A673 (cell line): Measurements from ENCODE around the gene NACA. TPM values are rescaled to one million over a fixed set of nuclear protein-coding genes. Genes with fewer than 3 reads are reported as not detected.

ENCODE experiments used
- BruUV-seq: library from RNA; stranded (reverse); fragments of 400-500 nt; replicated peaks from 2 replicates; lab custom pipeline; 2021; lab: Mats Ljungman, UMichigan
- CTCF ChIA-PET: fragments of 300-600 bp; sonication (Branson Sonifier 250); formaldehyde crosslinking; loops from one replicate; lab custom pipeline; 2022; ENCODE audit warnings: antibody characterized with exemption; lab: Charles Lee
- POLR2A ChIA-PET: fragments of 300-600 bp; sonication (Branson Sonifier 250); formaldehyde crosslinking; loops from one replicate; lab custom pipeline; 2022; ENCODE audit warnings: antibody characterized with exemption; ENCODE audit not compliant: low non-redundant PET; lab: Charles Lee
- DNase-seq: peaks from one replicate; pipeline ENCODE4 v3.0.0-alpha.2; 2015; ENCODE audit warnings: low spot score
- H3K27ac ChIP-seq: fragments of 200-600 bp; sonication (generic); 2 replicates; pipeline ENCODE4 v1.5.1; 2016; ENCODE audit warnings: mixed run types, low read depth, mild to moderate bottlenecking, mixed read lengths, antibody characterized with exemption, low read length; ENCODE audit not compliant: poor library complexity, severe bottlenecking
- H3K27me3 ChIP-seq: fragments of 200-600 bp; sonication (generic); replicated peaks from 2 replicates; pipeline ENCODE4 v1.6.1; 2017; ENCODE audit warnings: mixed run types, low read depth, mild to moderate bottlenecking, mixed read lengths, antibody characterized with exemption, low read length; ENCODE audit not compliant: insufficient read depth, poor library complexity
- H3K36me3 ChIP-seq: fragments of 200-600 bp; sonication (generic); 2 replicates; pipeline ENCODE4 v1.6.1; 2016; ENCODE audit warnings: mixed run types, mild to moderate bottlenecking, mixed read lengths, antibody characterized with exemption, low read length; ENCODE audit not compliant: insufficient read depth, poor library complexity, severe bottlenecking
- H3K4me1 ChIP-seq: fragments of 200-600 bp; sonication (generic); 2 replicates; pipeline ENCODE4 v1.6.1; 2017; ENCODE audit warnings: mixed run types, mild to moderate bottlenecking, mixed read lengths, antibody characterized with exemption, low read length; ENCODE audit not compliant: insufficient read depth, poor library complexity, severe bottlenecking
- H3K4me3 ChIP-seq: fragments of 200-600 bp; sonication (generic); 2 replicates; pipeline ENCODE4 v1.5.1; 2016; ENCODE audit warnings: low read depth, mixed run types, mild to moderate bottlenecking, mixed read lengths, low read length; ENCODE audit not compliant: poor library complexity, severe bottlenecking
- H3K9me3 ChIP-seq: fragments of 200-600 bp; sonication (generic); 2 replicates; pipeline ENCODE4 v1.6.1; 2016; ENCODE audit warnings: mixed run types, low read depth, mild to moderate bottlenecking, mixed read lengths, antibody characterized with exemption, low read length; ENCODE audit not compliant: poor library complexity, severe bottlenecking
- EZH2 ChIP-seq: fragments of 200-600 bp; sonication (generic); IDR thresholded peaks from 2 replicates; pipeline ENCODE4 v1.6.1; 2017; ENCODE audit warnings: borderline replicate concordance, low read depth, mild to moderate bottlenecking, mixed read lengths, antibody characterized with exemption, low read length; ENCODE audit not compliant: poor library complexity, severe bottlenecking
- intact Hi-C: fragments of 100-400 bp; cut with micrococcal nuclease; formaldehyde crosslinking; loops from one replicate; pipeline ENCODE4 v1.10.0; 2022; ENCODE audit not compliant: unreplicated experiment
- total RNA-seq: library from RNA; stranded (reverse); gene quantifications from 2 replicates; pipeline ENCODE4 v1.2.3, GENCODE V29; 2021
- TF ChIP-seq, protein P1 (sequence below): fragments of 300-800, 200-600 bp; sonication (generic); conservative IDR thresholded peaks from 2 replicates; pipeline ENCODE4 v1.5.1; 2017; ENCODE audit warnings: low read depth, mild to moderate bottlenecking, antibody characterized with exemption, low read length, moderate library complexity, mixed read lengths

NACA gene
- total RNA-seq, 1 experiment from 2014 or later: 908 TPM

GRCh38 chr12:56684745-56685359 is 40.2 kb downstream of the NACA start:
- intact Hi-C loops: no loop called here
- Histone ChIP-seq H3K4me3 (peak overlapping the region; percentile 91), H3K27me3 (no peaks in the 10 kb centered on the region), H3K27ac (peak overlapping the region; percentile 100), H3K36me3 (peaks cover 29% of the 10 kb centered on the region), H3K9me3 (no peaks in the 10 kb centered on the region), H3K4me1 (peaks cover 14% of the 10 kb centered on the region)
- peak; percentile 47 for DNase-seq
- ChIA-PET CTCF (no interaction called here), POLR2A (no interaction called here)
- no peak for TF ChIP-seq EZH2
- TF ChIP-seq, protein P1, sequence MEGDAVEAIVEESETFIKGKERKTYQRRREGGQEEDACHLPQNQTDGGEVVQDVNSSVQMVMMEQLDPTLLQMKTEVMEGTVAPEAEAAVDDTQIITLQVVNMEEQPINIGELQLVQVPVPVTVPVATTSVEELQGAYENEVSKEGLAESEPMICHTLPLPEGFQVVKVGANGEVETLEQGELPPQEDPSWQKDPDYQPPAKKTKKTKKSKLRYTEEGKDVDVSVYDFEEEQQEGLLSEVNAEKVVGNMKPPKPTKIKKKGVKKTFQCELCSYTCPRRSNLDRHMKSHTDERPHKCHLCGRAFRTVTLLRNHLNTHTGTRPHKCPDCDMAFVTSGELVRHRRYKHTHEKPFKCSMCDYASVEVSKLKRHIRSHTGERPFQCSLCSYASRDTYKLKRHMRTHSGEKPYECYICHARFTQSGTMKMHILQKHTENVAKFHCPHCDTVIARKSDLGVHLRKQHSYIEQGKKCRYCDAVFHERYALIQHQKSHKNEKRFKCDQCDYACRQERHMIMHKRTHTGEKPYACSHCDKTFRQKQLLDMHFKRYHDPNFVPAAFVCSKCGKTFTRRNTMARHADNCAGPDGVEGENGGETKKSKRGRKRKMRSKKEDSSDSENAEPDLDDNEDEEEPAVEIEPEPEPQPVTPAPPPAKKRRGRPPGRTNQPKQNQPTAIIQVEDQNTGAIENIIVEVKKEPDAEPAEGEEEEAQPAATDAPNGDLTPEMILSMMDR: no peak
- no TSS peak for BruUV-seq

GRCh38 chr12:56682323-56682722 is 42.8 kb downstream of the NACA start:
- Histone ChIP-seq H3K27me3 (no peaks in the 10 kb centered on the region), H3K9me3 (no peaks in the 10 kb centered on the region), H3K36me3 (peaks cover 43% of the 10 kb centered on the region), H3K27ac (no peak overlapping the region), H3K4me1 (peaks cover 5% of the 10 kb centered on the region), H3K4me3 (no peak overlapping the region)
- TF ChIP-seq, protein P1: no peak
- DNase-seq: no peak
- BruUV-seq: no TSS peak
- POLR2A ChIA-PET: interaction anchor here (0.6 kb wide), 1 partner anchor 300 kb away, joined by 11 read pairs; no protein-coding TSS in a partner anchor
- CTCF ChIA-PET: no interaction called here
- intact Hi-C loops: no loop called here

DNA sequence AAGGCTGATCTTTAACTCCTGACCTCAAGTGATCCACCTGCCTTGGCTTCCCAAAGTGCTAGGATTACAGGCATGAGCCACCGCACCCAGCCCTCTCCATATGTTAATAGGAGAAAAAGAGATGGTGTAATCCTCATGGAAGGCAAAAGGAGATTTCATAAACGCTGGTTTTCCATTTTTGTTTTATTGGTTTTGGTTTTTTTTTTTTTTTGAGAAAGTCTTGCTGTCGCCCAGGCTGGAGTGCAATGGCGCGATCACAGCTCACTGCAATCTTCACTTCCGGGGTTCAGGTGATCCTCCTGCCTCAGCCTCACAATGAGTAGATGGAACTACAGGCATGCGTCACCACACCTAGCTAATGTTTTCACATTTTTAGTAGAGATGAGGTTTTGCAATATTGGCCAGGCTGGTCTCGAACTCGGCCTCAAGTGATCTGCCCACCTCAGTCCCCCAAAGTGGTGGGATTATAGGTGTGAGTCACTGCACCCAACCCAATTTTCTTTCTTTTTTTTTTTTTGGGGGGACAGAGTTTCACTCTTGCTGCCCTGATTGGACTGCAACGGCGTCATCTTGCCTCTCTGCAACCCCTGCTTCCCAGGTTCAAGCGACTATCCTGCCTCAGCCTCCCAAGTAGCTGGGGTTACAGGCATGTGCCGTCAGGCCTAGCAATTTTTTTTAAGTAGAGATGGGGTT is 45.1 kb downstream of the NACA start:
- no peak for TF ChIP-seq EZH2
- TF ChIP-seq, protein P1: no peak
- ChIA-PET POLR2A (no interaction called here), CTCF (no interaction called here)
- BruUV-seq: no TSS peak
- Histone ChIP-seq H3K27me3 (no peaks in the 10 kb centered on the region), H3K36me3 (peaks cover 37% of the 10 kb centered on the region), H3K9me3 (no peaks in the 10 kb centered on the region), H3K4me3 (no peak overlapping the region), H3K4me1 (peaks cover 5% of the 10 kb centered on the region), H3K27ac (no peak overlapping the region)
- intact Hi-C loops: no loop called here
- no peak for DNase-seq
